SK-N-SH treated with all-trans-retinoic acid at 6 μM for 48 hours (cell line): ENCODE measurements around the gene C16orf95.

Experiments used
- CSRNP3 ChIP-seq: fragments of 250-450 bp; sonication (Bioruptor Pico); IDR thresholded peaks from 2 replicates; pipeline ENCODE4 v1.5.1; 2021; ENCODE audit warnings: mild to moderate bottlenecking, moderate library complexity
- GLIS3 ChIP-seq: fragments of 250-450 bp; sonication (Bioruptor Pico); IDR thresholded peaks from 2 replicates; pipeline ENCODE4 v1.5.0; 2020; ENCODE audit warnings: mild to moderate bottlenecking, moderate library complexity
- OSR1 ChIP-seq: fragments of 250-450 bp; sonication (Bioruptor Pico); IDR thresholded peaks from 2 replicates; pipeline ENCODE4 v1.8.0; 2022; ENCODE audit warnings: moderate library complexity, mild to moderate bottlenecking, inconsistent platforms
- RARB ChIP-seq: fragments of 250-450 bp; sonication (Bioruptor Pico); IDR thresholded peaks from 2 replicates; pipeline ENCODE4 v1.8.0; 2021; ENCODE audit warnings: mild to moderate bottlenecking, moderate library complexity
- TSHZ2 ChIP-seq: fragments of 250-450 bp; sonication (Bioruptor Pico); IDR thresholded peaks from 2 replicates; pipeline ENCODE4 v1.5.0; 2020; ENCODE audit warnings: mild to moderate bottlenecking, moderate library complexity
- ZFP3 ChIP-seq: fragments of 250-450 bp; sonication (Bioruptor Pico); IDR thresholded peaks from 2 replicates; pipeline ENCODE4 v1.5.0; 2020; ENCODE audit warnings: mild to moderate bottlenecking, moderate library complexity
- ZFP30 ChIP-seq: fragments of 450-650 bp; formaldehyde crosslinking; IDR thresholded peaks from 2 replicates; pipeline ENCODE4 v1.5.0; 2022; ENCODE audit warnings: mild to moderate bottlenecking, moderate library complexity
- ZNF8 ChIP-seq: fragments of 450-650 bp; formaldehyde crosslinking; IDR thresholded peaks from 2 replicates; pipeline ENCODE4 v1.5.0; 2020; ENCODE audit warnings: mild to moderate bottlenecking, moderate library complexity
- TF ChIP-seq, protein P1 (sequence below): fragments of 250-450 bp; sonication (Bioruptor Pico); IDR thresholded peaks from 2 replicates; pipeline ENCODE4 v1.5.1; 2020; ENCODE audit warnings: low read depth, mild to moderate bottlenecking, moderate library complexity

DNA sequence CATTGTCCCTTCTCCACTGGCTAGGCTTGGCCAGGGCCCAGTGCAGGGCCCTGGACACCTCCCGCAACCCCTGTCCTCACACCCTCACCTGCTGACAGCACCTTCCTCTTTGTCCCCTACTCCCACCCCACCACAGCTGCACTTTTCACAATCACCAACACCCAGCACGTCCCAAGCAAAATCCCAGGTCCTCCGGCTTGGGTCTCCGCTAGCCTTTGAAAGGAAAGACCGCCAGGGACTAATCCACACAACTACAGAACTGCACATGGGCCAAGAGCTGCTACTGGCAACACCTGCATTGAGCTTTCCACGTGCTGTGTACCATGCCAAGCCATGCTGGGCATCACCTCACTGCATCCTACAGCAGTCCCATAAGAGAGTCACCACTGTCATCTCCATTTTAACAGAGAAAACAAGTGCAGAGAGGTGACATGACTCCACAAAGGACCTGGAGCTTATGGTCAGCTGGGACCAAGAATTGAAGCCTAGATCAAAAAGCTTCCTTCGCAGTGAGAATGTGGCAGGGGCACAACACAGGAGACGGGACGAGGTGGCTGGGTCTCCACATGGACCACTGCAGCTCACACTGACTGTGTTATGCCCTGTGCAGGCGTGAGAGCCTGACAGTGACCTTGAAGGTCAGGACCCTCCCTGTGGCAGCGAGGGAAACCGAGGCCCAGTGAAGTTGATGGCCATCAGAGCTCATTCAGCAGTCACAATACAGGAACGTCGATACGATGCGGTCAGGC lies 43.8 kb upstream of the C16orf95 start:
- TF ChIP-seq ZNF8 (CRISPR knock-in tag) (no peak), RARB (CRISPR knock-in tag) (no peak), CSRNP3 (no peak), ZFP30 (CRISPR knock-in tag) (no peak), ZFP3 (no peak), OSR1 (no peak), GLIS3 (CRISPR knock-in tag) (no peak), TSHZ2 (CRISPR knock-in tag) (no peak)
- TF ChIP-seq, protein P1, sequence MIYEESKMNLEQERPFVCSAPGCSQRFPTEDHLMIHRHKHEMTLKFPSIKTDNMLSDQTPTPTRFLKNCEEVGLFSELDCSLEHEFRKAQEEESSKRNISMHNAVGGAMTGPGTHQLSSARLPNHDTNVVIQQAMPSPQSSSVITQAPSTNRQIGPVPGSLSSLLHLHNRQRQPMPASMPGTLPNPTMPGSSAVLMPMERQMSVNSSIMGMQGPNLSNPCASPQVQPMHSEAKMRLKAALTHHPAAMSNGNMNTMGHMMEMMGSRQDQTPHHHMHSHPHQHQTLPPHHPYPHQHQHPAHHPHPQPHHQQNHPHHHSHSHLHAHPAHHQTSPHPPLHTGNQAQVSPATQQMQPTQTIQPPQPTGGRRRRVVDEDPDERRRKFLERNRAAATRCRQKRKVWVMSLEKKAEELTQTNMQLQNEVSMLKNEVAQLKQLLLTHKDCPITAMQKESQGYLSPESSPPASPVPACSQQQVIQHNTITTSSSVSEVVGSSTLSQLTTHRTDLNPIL (CRISPR knock-in tag) = no peak
